ENCODE measurements around the gene GTF2F1. TPM values are rescaled to one million over a fixed set of nuclear protein-coding genes. Genes with fewer than 3 reads are reported as not detected.

Gene GTF2F1
- total RNA-seq, 2 donors from 2014 or later: 23.7 to 33.0 TPM

GRCh38 chr19:6421075-6422014 lies 28.4 kb upstream of the GTF2F1 start:
- Histone ChIP-seq H3K36me3 (peaks cover 47% of the 10 kb centered on the region), H3K4me3 (no peak overlapping the region), H3K27ac (no peak overlapping the region), H3K4me1 (peaks cover 0 to 45% of the 10 kb centered on the region in 2 donors), H3K9me3 (no peaks in the 10 kb centered on the region), H3K27me3 (no peaks in the 10 kb centered on the region)
- TF ChIP-seq CTCF (IDR thresholded peaks at IDR 0.05): no peak
- no peak for DNase-seq (ENCODE audit: low spot score)

- H3K4me1 ChIP-seq: peaks cover 0 to 33% of the 10 kb centered on the region in 2 donors
- no peak overlapping the region for H3K4me3 ChIP-seq
- H3K27me3 ChIP-seq: no peaks in the 10 kb centered on the region
- no peak overlapping the region for H3K27ac ChIP-seq
- peaks cover 75% of the 10 kb centered on the region for H3K36me3 ChIP-seq
- no peaks in the 10 kb centered on the region for H3K9me3 ChIP-seq
- TF ChIP-seq CTCF (IDR thresholded peaks at IDR 0.05): no peak
- DNase-seq (ENCODE audit: low spot score): no peak
Measured at GRCh38 chr19:6418562-6418932, 25.6 kb upstream of the GTF2F1 start.

- peak in 1 of 2 donors; percentile 52 for TF ChIP-seq CTCF (IDR thresholded peaks at IDR 0.05)
- Histone ChIP-seq H3K4me3 (no peak overlapping the region), H3K27ac (no peak overlapping the region), H3K36me3 (peaks cover 78% of the 10 kb centered on the region), H3K4me1 (peaks cover 0 to 27% of the 10 kb centered on the region in 2 donors), H3K9me3 (no peaks in the 10 kb centered on the region), H3K27me3 (no peaks in the 10 kb centered on the region)
- DNase-seq (ENCODE audit: low spot score): no peak
Measured at GRCh38 chr19:6417713-6418561, 25.0 kb upstream of the GTF2F1 start.

GRCh38 chr19:6416658-6417405 lies 23.9 kb upstream of the GTF2F1 start:
- DNase-seq (ENCODE audit: low spot score): no peak
- H3K27me3 ChIP-seq: no peaks in the 10 kb centered on the region
- TF ChIP-seq CTCF (IDR thresholded peaks at IDR 0.05): no peak
- no peak overlapping the region for H3K4me3 ChIP-seq
- H3K4me1 ChIP-seq: peaks cover 0 to 16% of the 10 kb centered on the region in 2 donors
- H3K9me3 ChIP-seq: no peaks in the 10 kb centered on the region
- H3K36me3 ChIP-seq: peaks cover 78% of the 10 kb centered on the region
- no peak overlapping the region for H3K27ac ChIP-seq

- peaks cover 73% of the 10 kb centered on the region for H3K36me3 ChIP-seq
- peaks cover 0 to 8% of the 10 kb centered on the region in 2 donors for H3K4me1 ChIP-seq
- no peak overlapping the region for H3K4me3 ChIP-seq
- no peaks in the 10 kb centered on the region for H3K9me3 ChIP-seq
- TF ChIP-seq CTCF (IDR thresholded peaks at IDR 0.05): no peak
- no peaks in the 10 kb centered on the region for H3K27me3 ChIP-seq
- DNase-seq (ENCODE audit: low spot score): no peak
- no peak overlapping the region for H3K27ac ChIP-seq
Measured at GRCh38 chr19:6415591-6416190, 22.7 kb upstream of the GTF2F1 start.
